K562 (cell line): ENCODE results near the gene MAST4. TPM values are rescaled to one million over a fixed set of nuclear protein-coding genes. Genes with fewer than 3 reads are reported as not detected.

Experiments used
- ATAC-seq: fragments of 200-7000 bp; cut with Tn5 transposase; 3 replicates; pipeline ENCODE4 v1.9.1; 2020; ENCODE audit warnings: moderate library complexity
- BruUV-seq: library from RNA; stranded (reverse); fragments of 400-500 nt; replicated peaks from 2 replicates; lab custom pipeline; 2021; lab: Mats Ljungman, UMichigan
- CTCF ChIA-PET: fragments of 300-600 bp; formaldehyde crosslinking; extraction: SDS; loops from one replicate; lab custom pipeline; 2021; ENCODE audit warnings: low intra/inter-chr PET ratio; lab: Yijun Ruan, JAX
- POLR2A ChIA-PET: fragments of 300-600, 350-650 bp; sonication (Branson Sonifier 250); formaldehyde crosslinking; extraction: SDS; loops from one replicate; lab custom pipeline; 2021; ENCODE audit warnings: antibody characterized with exemption, inconsistent platforms; lab: Yijun Ruan, JAX
- DNase-seq, 4 experiments: peaks; one replicate each; pipeline versions ENCODE4 v3.0.0 to v3.0.0-alpha.2; 2011 to 2018; ENCODE audit warnings: low spot score in 3 of 4, mixed read lengths in 3 of 4; ENCODE audit errors: extremely low read depth in 1 of 4
- FAIRE-seq: peaks from 2 replicates; lab custom pipeline; 2011; peaks lifted over from hg19 to GRCh38; lab: Jason Lieb, UNC
- H2AFZ ChIP-seq: 2 replicates; pipeline ENCODE4 v1.6.0; 2011; ENCODE audit warnings: low read depth, low read length, control low read depth, inconsistent platforms
- H3K27ac ChIP-seq: fragments of 200-600 bp; 3 replicates; pipeline ENCODE4 v1.8.0; 2011; ENCODE audit warnings: low read depth, mild to moderate bottlenecking, control low read depth, inconsistent platforms, low read length, moderate library complexity, mixed read lengths; ENCODE audit errors: extremely low read depth
- H3K27me3 ChIP-seq, 2 experiments: fragments of 300-600 bp in 1 of 2; 2 replicates in 1 of 2; 3 replicates in 1 of 2; pipeline versions ENCODE4 v1.6.0 to v1.8.0; 2011; ENCODE audit warnings: inconsistent platforms in 2 of 2, low read length in 2 of 2, mild to moderate bottlenecking in 1 of 2, mixed read lengths in 1 of 2, moderate library complexity in 1 of 2; ENCODE audit not compliant: control insufficient read depth in 2 of 2, insufficient read depth in 2 of 2
- H3K36me3 ChIP-seq: fragments of 300-600 bp; 3 replicates; pipeline ENCODE4 v1.8.0; 2011; ENCODE audit warnings: mild to moderate bottlenecking, low read length, inconsistent platforms; ENCODE audit not compliant: control insufficient read depth, insufficient read depth
- H3K4me1 ChIP-seq, 2 experiments: fragments of 200-600 bp in 1 of 2; replicated peaks in 1 of 2; 2 replicates in 1 of 2; 3 replicates in 1 of 2; pipeline versions ENCODE4 v1.5.1 to v1.8.0; 2011; ENCODE audit warnings: inconsistent platforms in 2 of 2, low read length in 2 of 2, mild to moderate bottlenecking in 1 of 2, mixed read lengths in 1 of 2, moderate library complexity in 1 of 2; ENCODE audit not compliant: control insufficient read depth in 2 of 2, insufficient read depth in 2 of 2
- H3K4me2 ChIP-seq: 2 replicates; pipeline ENCODE4 v1.6.1; 2011; ENCODE audit warnings: low read length, control low read depth, inconsistent platforms, mixed read lengths; ENCODE audit not compliant: insufficient read depth
- H3K4me3 ChIP-seq: fragments of 200-600 bp; sonication (generic), shearing (Covaris generic); 2 replicates; pipeline ENCODE4 v1.5.1; 2016; ENCODE audit warnings: control low read depth, inconsistent platforms
- H3K79me2 ChIP-seq: fragments of 200-600 bp; 3 replicates; pipeline ENCODE4 v1.8.0; 2011; ENCODE audit warnings: low read length, inconsistent platforms; ENCODE audit not compliant: control insufficient read depth, insufficient read depth
- H3K9ac ChIP-seq, 2 experiments: 2 replicates each; pipeline versions ENCODE4 v1.6.0 to v1.6.1; 2011; ENCODE audit warnings: low read depth in 2 of 2, low read length in 2 of 2, control low read depth in 1 of 2, inconsistent platforms in 1 of 2, mild to moderate bottlenecking in 1 of 2, mixed read lengths in 1 of 2; ENCODE audit not compliant: insufficient read depth in 1 of 2
- H3K9me1 ChIP-seq: one replicate; pipeline ENCODE4 v1.6.0; 2011; ENCODE audit warnings: inconsistent platforms, mild to moderate bottlenecking, low read length, moderate library complexity; ENCODE audit not compliant: control insufficient read depth, insufficient read depth
- H3K9me3 ChIP-seq: replicated peaks from 2 replicates; pipeline ENCODE4 v1.5.1; 2011; ENCODE audit warnings: low read depth, low read length, inconsistent platforms; ENCODE audit not compliant: control insufficient read depth, insufficient read depth
- H4K20me1 ChIP-seq: replicated peaks from 2 replicates; pipeline ENCODE4 v1.6.1; 2011; ENCODE audit warnings: low read length, inconsistent platforms, mixed read lengths; ENCODE audit not compliant: control insufficient read depth, insufficient read depth
- EHMT2 ChIP-seq: fragments of 450-650 bp; IDR thresholded peaks from 2 replicates; pipeline ENCODE4 v1.6.1; 2018; ENCODE audit warnings: antibody characterized with exemption
- ESRRA ChIP-seq: fragments of 450-650 bp; IDR thresholded peaks from 2 replicates; pipeline ENCODE4 v1.6.1; 2014; ENCODE audit warnings: low read depth, mild to moderate bottlenecking, moderate library complexity, borderline replicate concordance
- MED1 ChIP-seq: sonication (generic); formaldehyde crosslinking; IDR thresholded peaks from 2 replicates; pipeline ENCODE4 v1.8.1; 2023; ENCODE audit warnings: missing genetic modification reagents, borderline replicate concordance
- MNT ChIP-seq, 2 experiments: fragments of 450-650 bp; conservative IDR thresholded peaks; 2 replicates each; pipeline ENCODE4 v1.6.1; 2017; ENCODE audit warnings: mild to moderate bottlenecking in 2 of 2, moderate library complexity in 2 of 2
- SRSF1 ChIP-seq: fragments of 200-400 bp; formaldehyde crosslinking; IDR thresholded peaks from 2 replicates; pipeline ENCODE4 v1.6.1; 2017; ENCODE audit warnings: mild to moderate bottlenecking, low read depth, low read length, moderate library complexity
- ZNF134 ChIP-seq: fragments of 250-450 bp; sonication (Bioruptor Pico); conservative IDR thresholded peaks from 2 replicates; pipeline ENCODE4 v1.4.0; 2020
- WGBS: fragments of 100-300 bp; shearing (Covaris generic); methylation state at CpG from one replicate; pipeline ENCODE4 v1.1.6; 2016; ENCODE audit warnings: low coverage, mixed read lengths; ENCODE audit not compliant: insufficient coverage; ENCODE audit errors: missing lambda C conversion rate; 5-methylcytosine and 5-hydroxymethylcytosine counted together
- in situ Hi-C: fragments of 300-500 bp; cut with MboI; formaldehyde crosslinking; loops from 4 replicates; pipeline ENCODE4 v1.15.0; 2018; ENCODE audit warnings: inconsistent platforms, mixed read lengths
- intact Hi-C: fragments of 100-400 bp; cut with micrococcal nuclease; formaldehyde crosslinking; loops from 2 replicates; pipeline ENCODE4 v1.14.2; 2022
- polyA plus RNA-seq, 8 experiments: library from polyadenylated mRNA; depleted of rRNA in 4 of 8; stranded (reverse) in 5 of 8; unstranded in 3 of 8; fragments of >200 nt; fragmentation: Nextera tagmentation in 2 of 8; fragmentation: Illumina TruSeq in 1 of 8; extraction: Ambion mirVana in 2 of 8; extraction: Trizol in 1 of 8; gene quantifications; 2 replicates each; pipeline versions ENCODE4 v1.2.1 to v1.2.3, GENCODE V29; 2011 to 2014; ENCODE audit warnings: inconsistent platforms in 1 of 8, missing spikeins in 1 of 8
- total RNA-seq, 7 experiments: library from RNA; depleted of rRNA in 6 of 7; stranded (reverse); fragments of >200 nt in 6 of 7; fragmentation: Illumina TruSeq in 2 of 7; extraction: Trizol in 2 of 7; gene quantifications; 2 replicates each; pipeline versions ENCODE4 v1.2.1 to v1.2.3, GENCODE V29; 2011 to 2021; ENCODE audit warnings: low replicate concordance in 1 of 7

The MAST4 gene
- total and polyA plus RNA-seq, 9 of the 15 experiments (the other 6 are each of a cell fraction or from before 2014, with no cell fraction given), result 0.88 to 10.1 (median 5.2) TPM

GRCh38 chr5:66872736-66873331, 276.6 kb downstream of the MAST4 start:
- Histone ChIP-seq H3K9ac (no peak overlapping the region), H3K36me3 (no peaks in the 10 kb centered on the region), H3K4me1 (no peaks in the 10 kb centered on the region), H3K79me2 (no peaks in the 10 kb centered on the region), H3K27me3 (peaks cover 10 to 13% of the 10 kb centered on the region in 2 experiments), H4K20me1 (no peaks in the 10 kb centered on the region), H3K9me3 (no peaks in the 10 kb centered on the region), H3K9me1 (no peaks in the 10 kb centered on the region), H3K4me2 (no peak overlapping the region), H3K27ac (no peak overlapping the region), H3K4me3 (no peak overlapping the region), H2AFZ (no peak overlapping the region)
- under 1% methylated on average over 6 of the region's 6 CpGs for WGBS
- intact Hi-C loops, result no loop called here
- DNase-seq, result no peak
- in situ Hi-C loops, result no loop called here
- no peak for FAIRE-seq
- ATAC-seq, result no peak
- POLR2A ChIA-PET, result no interaction called here
- BruUV-seq, result no TSS peak
- no peak for TF ChIP-seq SRSF1
- TF ChIP-seq ZNF134 (CRISPR knock-in tag), result no peak
- TF ChIP-seq EHMT2, result no peak
- no peak for TF ChIP-seq MNT (conservative IDR thresholded peaks at IDR 0.05)
- no peak for TF ChIP-seq MED1
- no peak for TF ChIP-seq ESRRA
- CTCF ChIA-PET, result no interaction called here
